ENCODE results near the gene ZBED4.

The ZBED4 gene

DNA sequence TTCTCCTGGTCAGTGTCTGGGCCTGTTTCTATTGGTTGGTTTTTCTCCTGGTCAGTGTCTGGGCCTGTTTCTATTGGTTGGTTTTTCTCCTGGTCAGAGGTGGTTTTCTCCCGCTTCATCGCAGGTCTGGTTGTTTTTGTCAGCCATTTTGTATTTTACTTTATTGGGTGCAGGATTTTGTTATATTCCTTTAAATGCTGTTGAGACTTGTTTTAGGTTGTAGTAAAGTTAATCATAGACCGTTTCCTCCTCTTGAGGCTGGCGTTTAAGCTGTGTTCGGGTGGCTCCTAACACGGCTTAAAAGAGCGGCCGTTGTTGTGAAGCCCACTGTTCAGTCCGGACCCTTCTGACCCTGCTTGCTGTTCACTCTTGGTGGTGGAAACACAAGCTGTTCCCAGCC, 26.2 kb downstream of the ZBED4 start:
- no peak for DNase-seq

DNA sequence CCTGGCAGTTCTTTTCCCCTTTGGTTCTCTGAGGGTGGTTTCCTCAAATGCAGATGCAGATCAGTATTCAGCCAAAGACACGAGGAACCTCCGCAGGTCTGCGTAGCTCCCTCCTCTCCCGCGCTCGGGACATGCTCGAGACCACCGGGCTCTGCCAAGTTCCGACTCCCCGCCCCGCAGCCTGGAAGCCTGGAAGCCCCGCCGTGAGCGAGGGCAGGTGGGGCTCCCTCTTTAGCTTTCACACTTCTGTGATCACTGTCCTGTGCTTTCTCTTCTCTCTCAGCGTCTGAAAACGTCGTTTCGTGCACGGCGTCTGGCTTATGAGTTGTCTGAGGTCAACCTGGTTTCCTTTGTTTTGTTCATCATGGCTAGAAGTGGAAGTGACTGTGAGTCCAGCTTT, 26.6 kb downstream of the ZBED4 start:
- no peak for DNase-seq

DNA sequence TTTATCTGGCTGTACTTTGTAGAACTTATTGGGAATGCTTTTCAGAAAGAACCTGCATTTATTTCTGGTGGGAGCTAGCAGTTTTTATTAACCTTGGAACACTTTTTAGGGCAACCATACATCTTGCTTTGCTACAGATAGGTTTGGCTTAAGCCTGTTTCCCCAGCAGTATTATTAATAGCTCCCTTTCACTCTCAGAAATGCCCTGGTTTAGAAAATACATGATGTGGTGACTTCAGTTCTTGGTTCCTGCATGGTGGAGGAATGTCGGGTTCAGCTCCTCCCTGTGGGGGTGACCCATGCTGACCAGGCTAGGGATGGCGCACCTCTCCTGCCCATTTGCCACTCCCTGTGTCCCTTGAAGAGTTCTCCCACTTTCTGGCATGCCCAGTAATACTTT, 28.2 kb downstream of the ZBED4 start:
- no peak for DNase-seq

DNA sequence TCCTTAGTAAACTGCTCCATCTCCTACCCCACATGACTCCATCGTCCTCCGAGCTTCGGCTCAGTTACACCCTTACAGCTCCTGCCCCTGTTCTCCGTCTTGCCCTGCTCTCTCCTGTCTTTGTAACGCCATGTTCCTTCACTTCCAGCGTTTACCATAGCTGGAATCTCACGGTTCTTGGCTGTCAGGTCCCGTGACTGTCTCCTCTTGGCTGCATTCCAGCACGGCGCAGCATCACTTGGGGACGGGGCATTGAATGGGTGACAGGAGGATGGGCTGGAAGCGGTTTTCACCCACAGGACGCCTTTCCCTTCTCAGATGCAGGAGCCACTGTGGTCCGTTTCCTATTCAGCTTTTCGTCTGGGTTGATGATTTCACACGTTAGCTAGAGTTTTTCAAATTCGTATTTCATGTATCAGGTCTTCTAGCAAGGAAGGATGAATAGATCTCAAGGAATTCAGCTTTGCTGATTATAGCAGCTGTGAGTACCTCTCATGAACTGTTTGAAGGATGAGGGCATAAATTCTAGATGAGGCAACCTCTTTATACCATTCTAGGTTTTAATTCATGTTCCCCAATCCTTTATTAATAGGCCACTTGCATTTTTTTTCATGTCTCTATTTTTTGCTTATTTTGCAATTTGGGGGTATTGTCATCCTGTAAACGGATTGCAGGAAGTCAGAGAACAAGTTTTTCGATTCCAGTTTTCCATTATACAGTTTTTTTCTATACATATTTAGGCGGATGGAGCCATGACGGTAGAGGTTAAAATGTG, 29.1 kb downstream of the ZBED4 start:
- DNase-seq = no peak

DNA sequence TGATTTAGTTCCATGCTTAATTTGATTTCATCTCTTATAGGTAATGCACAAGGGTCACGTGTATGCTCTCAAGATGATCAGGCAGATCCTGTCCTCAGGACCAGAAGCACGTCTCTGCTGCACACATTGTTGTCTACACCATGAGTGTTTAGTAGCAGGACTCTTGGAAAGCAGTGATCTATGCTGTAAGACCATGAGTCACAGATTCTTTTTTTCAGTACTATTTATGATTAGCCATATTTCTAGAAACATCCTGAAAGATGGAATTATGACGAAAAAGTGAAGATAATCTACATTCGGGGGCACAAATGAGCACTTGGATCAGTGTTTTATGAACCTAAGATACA, 29.6 kb downstream of the ZBED4 start:
- no peak for DNase-seq

DNA sequence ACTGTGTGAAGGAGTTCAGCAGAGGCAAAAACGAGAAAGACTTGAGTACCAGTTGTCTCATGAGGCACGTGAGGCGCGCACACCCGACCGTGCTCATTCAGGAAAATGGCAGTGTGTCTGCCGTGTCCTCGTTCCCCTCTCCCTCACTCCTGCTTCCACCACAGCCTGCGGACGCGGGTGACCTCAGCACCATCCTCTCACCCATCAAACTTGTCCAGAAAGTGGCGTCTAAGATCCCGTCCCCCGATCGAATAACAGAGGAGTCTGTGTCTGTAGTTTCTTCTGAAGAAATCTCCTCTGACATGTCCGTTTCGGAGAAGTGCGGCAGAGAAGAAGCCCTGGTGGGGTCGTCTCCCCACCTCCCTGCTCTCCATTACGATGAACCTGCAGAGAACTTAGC, 30.4 kb downstream of the ZBED4 start:
- no peak for DNase-seq

DNA sequence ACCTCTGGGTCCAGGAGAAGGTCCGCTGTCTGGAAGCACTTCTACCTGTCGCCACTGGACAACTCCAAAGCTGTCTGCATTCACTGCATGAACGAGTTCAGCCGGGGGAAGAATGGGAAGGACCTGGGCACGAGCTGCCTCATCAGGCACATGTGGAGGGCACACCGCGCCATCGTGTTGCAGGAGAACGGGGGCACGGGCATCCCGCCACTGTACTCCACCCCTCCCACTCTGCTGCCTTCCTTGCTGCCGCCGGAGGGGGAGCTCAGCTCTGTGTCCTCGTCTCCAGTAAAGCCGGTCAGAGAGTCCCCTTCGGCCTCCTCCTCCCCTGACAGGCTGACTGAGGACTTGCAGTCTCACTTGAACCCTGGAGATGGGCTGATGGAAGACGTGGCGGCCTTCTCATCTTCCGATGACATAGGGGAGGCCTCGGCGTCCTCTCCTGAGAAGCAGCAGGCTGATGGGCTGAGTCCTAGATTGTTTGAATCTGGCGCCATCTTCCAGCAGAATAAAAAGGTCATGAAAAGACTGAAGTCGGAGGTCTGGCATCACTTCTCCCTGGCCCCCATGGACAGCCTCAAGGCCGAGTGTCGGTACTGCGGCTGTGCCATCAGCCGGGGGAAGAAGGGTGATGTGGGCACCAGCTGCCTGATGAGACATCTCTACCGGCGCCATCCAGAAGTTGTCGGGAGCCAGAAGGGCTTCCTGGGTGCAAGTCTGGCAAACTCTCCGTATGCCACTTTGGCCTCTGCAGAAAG, 31.0 kb downstream of the ZBED4 start:
- DNase-seq = no peak

DNA sequence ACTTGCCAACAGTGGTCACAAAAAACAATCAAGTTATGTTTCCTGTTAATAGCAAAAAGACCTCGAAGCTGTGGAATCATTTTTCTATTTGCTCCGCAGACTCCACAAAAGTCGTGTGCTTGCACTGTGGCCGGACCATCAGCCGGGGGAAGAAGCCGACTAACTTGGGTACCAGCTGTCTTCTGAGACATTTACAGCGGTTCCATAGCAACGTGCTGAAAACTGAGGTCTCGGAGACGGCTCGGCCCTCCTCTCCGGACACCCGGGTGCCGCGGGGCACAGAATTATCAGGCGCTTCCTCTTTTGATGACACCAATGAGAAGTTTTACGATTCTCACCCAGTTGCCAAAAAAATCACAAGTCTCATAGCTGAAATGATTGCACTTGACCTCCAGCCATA, 31.6 kb downstream of the ZBED4 start:
- DNase-seq = no peak

DNA sequence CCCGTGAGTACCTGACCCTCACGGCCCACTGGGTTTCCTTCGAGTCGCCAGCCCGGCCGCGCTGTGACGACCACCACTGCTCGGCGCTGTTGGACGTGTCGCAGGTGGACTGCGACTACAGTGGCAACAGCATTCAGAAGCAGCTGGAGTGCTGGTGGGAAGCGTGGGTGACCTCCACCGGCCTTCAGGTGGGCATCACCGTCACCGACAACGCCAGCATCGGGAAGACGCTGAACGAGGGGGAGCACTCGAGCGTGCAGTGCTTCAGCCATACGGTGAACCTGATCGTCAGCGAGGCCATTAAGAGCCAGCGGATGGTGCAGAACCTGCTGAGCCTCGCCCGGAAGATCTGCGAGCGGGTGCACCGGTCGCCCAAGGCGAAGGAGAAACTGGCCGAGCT, 32.2 kb downstream of the ZBED4 start:
- DNase-seq = no peak

DNA sequence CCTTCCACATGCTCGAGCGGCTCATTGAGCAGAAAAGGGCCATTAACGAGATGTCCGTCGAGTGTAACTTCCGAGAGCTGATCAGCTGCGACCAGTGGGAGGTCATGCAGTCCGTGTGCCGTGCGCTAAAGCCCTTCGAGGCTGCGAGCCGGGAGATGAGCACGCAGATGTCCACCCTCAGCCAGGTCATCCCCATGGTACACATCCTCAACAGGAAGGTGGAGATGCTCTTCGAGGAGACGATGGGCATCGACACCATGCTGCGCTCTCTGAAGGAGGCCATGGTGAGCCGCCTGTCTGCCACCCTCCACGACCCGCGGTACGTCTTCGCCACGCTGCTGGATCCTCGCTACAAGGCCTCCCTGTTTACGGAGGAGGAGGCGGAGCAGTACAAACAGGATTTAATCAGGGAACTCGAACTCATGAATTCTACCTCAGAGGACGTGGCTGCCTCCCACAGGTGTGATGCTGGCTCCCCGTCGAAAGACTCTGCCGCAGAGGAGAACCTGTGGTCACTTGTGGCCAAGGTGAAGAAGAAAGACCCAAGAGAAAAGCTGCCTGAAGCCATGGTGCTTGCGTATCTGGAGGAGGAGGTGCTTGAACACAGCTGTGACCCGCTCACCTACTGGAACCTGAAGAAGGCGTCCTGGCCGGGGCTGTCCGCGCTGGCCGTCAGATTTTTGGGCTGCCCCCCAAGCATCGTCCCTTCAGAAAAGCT, 32.9 kb downstream of the ZBED4 start:
- DNase-seq = no peak

DNA sequence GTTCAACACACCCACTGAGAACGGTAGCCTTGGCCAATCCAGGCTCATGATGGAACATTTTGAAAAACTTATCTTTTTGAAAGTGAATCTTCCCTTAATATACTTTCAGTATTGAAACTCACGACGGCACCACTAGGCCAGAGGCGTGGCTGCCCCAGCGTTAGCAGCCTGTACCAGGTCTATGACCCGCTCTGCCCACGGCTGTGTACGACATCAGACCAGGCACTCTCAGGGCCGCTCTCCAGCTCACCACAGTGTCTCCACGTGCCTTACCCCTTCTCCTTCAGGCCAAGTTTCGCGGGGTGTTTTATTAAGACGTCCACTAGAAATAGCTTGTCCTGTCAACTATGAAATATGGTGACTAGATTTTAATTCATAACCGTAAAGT, 33.4 kb downstream of the ZBED4 start:
- DNase-seq = no peak

DNA sequence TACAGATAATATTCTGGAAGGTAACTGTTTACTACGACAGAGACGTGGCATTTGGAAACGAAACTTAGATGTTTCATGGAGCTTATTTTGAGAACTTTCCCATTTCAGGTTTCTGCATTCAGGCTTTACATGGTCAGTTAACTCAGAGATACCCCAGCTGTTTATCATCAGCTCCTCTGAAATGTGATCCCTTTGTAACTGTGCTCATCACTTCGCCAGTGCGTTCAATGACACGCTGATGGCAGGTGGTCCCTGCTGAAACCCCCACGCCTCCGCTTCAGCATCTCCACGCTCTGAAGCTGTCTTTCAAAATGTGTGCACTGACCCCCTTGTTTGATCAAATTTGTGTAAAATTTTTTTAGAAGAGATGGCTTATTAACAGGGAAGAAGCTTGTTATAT, 34.1 kb downstream of the ZBED4 start:
- no peak for DNase-seq

DNA sequence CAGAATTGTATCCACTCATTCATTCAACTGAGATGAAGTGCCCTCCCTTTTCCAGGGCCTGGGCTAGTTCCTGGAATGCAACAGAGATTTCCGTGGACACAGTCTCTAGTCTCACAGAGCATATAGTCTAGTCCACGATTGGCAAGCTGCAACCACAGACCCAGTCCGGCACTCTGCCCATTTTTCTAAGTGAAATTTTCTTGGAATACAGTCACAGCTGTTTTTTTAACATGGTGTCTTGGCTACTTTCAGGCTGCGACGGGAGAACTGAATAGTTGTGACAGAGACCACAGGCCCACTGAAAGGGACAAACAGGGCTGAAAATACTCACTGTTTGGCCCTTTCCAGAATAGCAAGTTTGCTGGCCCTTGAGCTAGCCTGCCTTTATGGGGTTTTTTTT, 35.4 kb downstream of the ZBED4 start:
- no peak for DNase-seq

DNA sequence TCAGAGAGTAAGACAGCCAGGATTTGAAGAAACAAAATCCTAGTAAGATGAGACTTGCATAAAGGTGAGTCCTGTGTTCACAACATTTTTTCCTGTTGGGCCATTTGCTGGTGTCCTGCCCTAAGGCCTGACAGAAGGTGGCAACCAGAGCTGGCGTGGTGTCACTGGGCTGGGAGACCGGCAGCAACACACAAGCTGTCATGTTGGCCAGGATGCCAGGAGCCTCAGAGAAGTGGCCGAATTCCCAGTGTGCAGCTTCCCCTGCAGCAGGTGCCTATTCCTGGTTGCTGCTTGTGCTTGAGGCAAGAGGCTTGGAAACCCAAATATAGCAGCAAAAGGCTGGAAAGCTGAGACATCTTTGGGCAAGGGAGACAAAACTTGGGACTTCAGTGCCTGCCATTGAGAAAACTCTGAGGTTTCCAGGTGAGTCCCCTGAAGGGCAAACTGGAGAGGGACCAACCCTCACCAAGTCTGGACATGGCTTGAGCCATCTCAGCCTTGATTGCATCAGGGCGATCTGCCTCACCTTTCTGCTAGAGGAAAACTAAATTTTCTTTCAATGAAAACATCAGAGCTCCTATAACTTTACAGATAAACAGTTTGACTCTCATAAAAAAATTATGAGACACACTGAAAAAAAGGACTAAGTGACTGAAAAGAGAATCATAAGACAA, 38.7 kb downstream of the ZBED4 start:
- DNase-seq = no peak

DNA sequence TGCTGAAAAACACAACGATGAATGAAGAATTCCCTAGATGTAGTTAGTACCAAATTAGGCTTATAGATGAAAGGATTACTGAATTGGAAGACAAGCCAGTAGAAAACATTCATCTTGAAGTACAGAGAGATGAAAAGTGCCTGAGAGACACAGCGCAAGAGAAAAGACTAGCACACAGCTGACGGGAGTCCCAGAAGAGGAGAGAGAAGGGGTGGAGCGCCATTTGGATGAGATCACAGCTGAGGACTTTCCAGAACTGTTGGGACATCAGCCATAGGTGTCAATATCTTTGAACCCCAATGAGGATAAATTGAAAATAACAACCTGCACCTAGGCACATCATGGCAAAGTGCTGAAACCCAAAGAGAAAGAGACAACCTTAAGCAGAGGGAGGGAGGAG, 39.4 kb downstream of the ZBED4 start:
- no peak for DNase-seq

DNA sequence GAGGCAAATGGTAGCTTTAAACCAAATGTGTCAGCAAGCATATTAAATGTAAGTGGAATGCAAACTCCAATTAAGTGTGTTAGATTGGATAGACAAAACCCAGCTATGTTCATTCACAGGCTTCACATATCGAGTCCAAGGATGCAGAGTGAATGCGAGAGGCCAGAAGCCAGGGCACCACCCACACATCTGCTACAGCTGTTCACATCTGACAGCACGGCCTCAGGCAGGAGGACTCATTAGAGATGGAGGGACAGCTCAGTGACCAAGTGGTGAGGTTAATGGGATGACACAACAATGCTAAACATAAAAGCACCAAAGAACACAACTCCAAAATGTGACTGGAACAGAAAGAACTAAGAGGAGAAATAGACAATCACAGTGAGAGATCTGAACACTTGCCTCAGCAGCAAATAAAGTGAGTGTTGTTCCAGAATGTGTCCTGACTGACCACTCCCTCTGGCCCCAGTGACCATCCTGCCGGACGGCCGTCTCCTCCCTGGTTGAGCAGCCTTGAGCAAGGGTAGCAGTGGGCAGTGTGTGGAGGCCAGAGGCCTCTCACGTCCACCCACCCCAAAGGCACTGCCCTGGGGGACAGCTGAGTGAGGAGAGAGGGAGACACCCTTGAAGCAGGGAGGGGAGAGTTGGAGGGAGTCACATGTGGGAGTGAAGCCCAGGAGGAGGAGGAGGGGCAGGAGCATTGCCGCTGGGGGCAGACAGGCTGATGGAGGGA, 40.8 kb downstream of the ZBED4 start:
- DNase-seq = no peak

DNA sequence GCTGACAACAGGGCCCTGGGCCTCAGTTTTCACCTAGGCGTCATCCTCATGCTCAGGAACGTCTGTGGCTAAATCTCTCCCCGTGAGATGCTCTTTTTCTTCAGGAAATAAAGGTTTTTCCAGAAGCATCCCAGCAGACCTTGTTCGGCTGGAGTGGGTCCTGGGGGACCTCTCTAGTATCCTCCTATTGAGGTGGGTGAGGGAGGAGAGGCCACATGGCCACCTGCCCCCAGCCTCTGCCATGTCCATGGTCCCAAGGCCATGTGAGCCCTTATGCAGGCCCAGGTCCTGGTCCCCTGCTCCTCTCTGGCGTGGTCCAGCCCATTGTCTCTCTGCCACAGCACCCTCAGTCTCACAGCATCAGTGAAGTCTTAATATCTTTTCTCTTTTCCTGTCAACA, 42.6 kb downstream of the ZBED4 start:
- no peak for DNase-seq

DNA sequence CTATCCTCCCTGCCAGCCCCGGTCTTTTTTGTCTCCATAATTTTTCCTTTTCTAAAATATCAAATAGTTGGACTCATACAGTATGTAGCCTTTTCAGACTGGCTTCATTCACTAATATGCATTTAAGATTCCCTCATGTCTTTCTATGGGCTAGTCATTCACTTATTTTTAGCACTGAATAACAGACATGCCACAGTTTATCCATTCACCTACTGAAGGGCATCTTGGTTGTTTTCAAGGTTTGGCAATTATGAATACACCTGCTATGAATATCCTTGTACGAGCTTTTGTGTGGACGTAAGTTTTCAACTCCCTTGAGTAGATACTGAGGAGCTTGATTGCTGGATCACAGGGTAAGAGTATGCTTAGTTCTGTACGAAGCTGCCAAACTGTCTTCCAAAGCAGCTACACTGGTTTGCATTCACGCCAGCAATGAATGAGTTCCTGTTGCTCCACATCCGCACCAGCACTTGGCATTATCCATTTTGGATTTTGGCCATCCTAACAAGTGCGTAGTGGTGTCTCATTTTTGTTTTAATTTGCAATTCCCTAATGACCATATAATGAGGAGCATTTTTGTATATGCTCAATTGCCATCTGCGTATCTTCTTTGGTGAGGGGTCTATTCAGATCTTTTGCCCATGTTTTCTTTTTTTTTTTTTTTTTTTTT, 43.5 kb downstream of the ZBED4 start:
- DNase-seq = no peak

DNA sequence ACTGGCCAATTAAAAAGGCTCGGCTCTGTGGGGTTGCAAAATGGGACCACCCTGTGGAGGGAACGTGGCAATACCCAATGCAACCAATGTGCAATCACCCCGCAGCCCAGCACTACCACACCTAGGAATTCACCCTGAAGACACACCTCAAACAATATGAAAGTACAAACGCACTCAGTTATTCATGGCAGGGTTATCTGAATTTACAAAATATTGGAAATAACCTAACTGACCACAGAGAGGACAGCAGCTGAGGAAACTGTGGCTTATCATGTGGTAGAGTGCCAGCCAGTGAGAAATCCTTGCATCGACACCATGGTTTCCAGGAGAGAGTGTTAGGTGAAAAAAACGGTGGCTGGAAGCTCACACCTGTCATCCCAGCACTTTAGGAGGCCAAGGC, 45.9 kb downstream of the ZBED4 start:
- no peak for DNase-seq

DNA sequence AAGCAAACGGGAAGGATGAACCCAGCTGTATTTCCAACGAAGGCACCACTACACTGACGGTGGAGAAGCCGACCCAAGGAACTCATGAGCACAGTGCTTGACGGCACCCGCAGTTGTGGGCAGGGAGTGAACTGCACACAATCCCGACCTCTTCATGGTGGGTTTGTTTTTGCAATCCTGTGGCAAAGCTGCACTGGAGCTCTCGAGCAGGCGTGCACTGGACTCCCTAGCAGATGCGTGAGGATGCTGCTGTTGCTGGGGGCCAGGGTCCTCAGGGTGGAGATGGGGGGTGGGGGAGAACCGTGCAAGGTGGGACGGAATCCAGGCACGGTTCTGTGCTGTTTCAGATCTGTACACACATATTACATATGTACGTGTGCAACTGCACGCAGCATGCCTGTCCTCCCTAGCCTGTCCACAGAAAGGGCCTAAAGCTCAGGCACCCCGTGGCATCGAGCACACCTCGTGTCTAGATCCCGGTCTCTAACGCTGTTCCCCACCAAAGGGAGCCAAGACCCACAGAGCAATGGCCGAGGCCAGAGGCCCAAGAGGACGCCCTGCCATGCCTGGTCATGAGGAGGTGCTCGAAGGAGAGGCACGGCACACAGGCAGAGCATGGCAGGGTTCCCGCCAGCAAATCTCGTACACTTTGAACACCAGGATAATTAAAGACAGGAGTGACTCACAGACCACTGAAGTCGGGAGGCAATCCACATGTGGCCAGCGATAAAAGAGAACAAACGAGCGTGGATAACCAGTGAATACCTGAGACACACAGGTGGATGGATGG, 47.0 kb downstream of the ZBED4 start:
- DNase-seq = no peak

DNA sequence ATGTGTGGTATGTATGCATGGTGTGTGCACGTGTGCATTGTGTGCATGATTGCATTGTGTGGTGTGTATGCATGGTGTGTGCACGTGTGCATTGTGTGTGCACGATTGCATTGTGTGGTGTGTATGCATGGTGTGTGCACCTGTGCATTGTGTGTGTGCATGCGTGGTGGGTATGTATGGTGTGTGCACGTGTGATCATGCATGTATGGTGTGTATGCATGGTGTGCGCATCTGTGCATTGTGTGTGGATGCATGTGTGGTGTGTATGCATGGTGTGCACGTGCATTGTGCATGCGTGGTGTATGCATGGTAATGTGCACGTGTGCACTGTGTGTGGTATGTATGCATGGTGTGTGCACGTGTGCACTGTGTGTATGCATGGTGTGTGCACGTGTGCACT, 47.8 kb downstream of the ZBED4 start:
- DNase-seq = no peak

Measured in NCI-H2029 treated with DMSO at 0.1 percent for 48 hours (cell line).